Vagina (tissue), 2 donors: Measurements from ENCODE around the gene SLC25A41.

ENCODE experiments used
- CTCF ChIP-seq, 3 experiments: fragments of 450-650 bp in 2 of 3; fragments of 200-600 bp in 1 of 3; sonication (generic) in 1 of 3; IDR thresholded peaks; one replicate each; pipeline ENCODE4 v1.5.1; 2017 to 2019; ENCODE audit warnings: antibody characterized with exemption in 3 of 3, mild to moderate bottlenecking in 2 of 3, moderate library complexity in 2 of 3
- POLR2A ChIP-seq, 2 donors: fragments of 450-650 bp; IDR thresholded peaks; one replicate each; pipeline ENCODE4 v1.6.1; 2017; ENCODE audit warnings: antibody characterized with exemption in 2 of 2, mild to moderate bottlenecking in 2 of 2, moderate library complexity in 2 of 2
- POLR2AphosphoS5 ChIP-seq, 2 donors: sonication (generic); formaldehyde crosslinking; IDR thresholded peaks; one replicate each; pipeline ENCODE4 v1.9.0; 2017; ENCODE audit warnings: antibody characterized with exemption in 2 of 2, mild to moderate bottlenecking in 2 of 2, low read depth in 1 of 2; ENCODE audit not compliant: insufficient read depth in 1 of 2

- no peak for TF ChIP-seq CTCF (IDR thresholded peaks at IDR 0.05)
- TF ChIP-seq POLR2A (IDR thresholded peaks at IDR 0.05), result no peak
- TF ChIP-seq POLR2AphosphoS5 (IDR thresholded peaks at IDR 0.05; ENCODE audit: insufficient read depth in 1 of 2, low read depth in 1 of 2), result no peak
Observed at GRCh38 chr19:6383188-6383587, 50.4 kb downstream of the SLC25A41 start.
